DOHH2 (cell line): ENCODE measurements around the gene FUT8.

Source experiments
- EZH2phosphoT487 ChIP-seq: fragments of 200-600 bp; sonication (generic); IDR thresholded peaks from 2 replicates; pipeline ENCODE4 v1.6.1; 2017; ENCODE audit warnings: borderline replicate concordance, mild to moderate bottlenecking, antibody characterized with exemption, low read length, moderate library complexity, mixed read lengths
- TF ChIP-seq, protein P1 (sequence below): fragments of 200-600 bp; sonication (generic); IDR thresholded peaks from one replicate; pipeline ENCODE4 v1.5.1; 2014; ENCODE audit warnings: antibody characterized with exemption, mild to moderate bottlenecking, low read depth, low read length; ENCODE audit not compliant: poor library complexity, severe bottlenecking

DNA sequence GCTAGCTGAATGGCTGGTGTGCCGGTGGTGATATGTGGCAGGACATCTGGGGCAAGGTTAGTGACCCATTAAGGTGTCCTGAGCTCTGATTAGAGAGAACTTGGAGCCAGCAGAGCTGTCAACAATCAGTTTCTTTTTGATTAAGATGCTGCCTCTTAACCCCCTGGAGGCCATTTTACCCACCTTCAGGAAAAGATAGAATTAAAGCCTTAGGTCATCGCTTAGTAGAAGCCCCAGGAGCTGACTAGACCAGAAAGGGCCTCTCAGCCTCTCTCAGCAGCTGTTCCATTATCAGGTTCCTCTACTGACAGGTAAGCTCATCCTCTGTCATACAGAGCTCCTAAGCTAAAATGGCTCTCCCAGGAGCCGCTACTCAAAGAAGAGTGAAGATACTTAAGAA lies 339.0 kb downstream of the FUT8 start:
- TF ChIP-seq, protein P1, sequence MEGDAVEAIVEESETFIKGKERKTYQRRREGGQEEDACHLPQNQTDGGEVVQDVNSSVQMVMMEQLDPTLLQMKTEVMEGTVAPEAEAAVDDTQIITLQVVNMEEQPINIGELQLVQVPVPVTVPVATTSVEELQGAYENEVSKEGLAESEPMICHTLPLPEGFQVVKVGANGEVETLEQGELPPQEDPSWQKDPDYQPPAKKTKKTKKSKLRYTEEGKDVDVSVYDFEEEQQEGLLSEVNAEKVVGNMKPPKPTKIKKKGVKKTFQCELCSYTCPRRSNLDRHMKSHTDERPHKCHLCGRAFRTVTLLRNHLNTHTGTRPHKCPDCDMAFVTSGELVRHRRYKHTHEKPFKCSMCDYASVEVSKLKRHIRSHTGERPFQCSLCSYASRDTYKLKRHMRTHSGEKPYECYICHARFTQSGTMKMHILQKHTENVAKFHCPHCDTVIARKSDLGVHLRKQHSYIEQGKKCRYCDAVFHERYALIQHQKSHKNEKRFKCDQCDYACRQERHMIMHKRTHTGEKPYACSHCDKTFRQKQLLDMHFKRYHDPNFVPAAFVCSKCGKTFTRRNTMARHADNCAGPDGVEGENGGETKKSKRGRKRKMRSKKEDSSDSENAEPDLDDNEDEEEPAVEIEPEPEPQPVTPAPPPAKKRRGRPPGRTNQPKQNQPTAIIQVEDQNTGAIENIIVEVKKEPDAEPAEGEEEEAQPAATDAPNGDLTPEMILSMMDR, result no peak
- TF ChIP-seq EZH2phosphoT487, result no peak
